ENCODE data around the gene FARS2. TPM values are rescaled to one million over a fixed set of nuclear protein-coding genes. Genes with fewer than 3 reads are reported as not detected.

FARS2 gene
- total RNA-seq, 1 donor from 2014 or later = 10.0 TPM

GRCh38 chr6:5316951-5317350 lies 55.6 kb downstream of the FARS2 start:
- ATAC-seq (no peak), DNase-seq (ENCODE audit: low spot score) (no peak)

- ATAC-seq (no peak), DNase-seq (ENCODE audit: low spot score) (no peak)
Observed at GRCh38 chr6:5318617-5319272, 57.4 kb downstream of the FARS2 start.

GRCh38 chr6:5323979-5324378 lies 62.7 kb downstream of the FARS2 start:
- ATAC-seq (no peak), DNase-seq (ENCODE audit: low spot score) (no peak)

- no peak for DNase-seq (ENCODE audit: low spot score)
- ATAC-seq = no peak
Observed at GRCh38 chr6:5325173-5325572, 63.9 kb downstream of the FARS2 start.

- no peak for ATAC-seq
- no peak for DNase-seq (ENCODE audit: low spot score)
Observed at GRCh38 chr6:5326022-5326641, 64.8 kb downstream of the FARS2 start.

- ATAC-seq = no peak
- DNase-seq (ENCODE audit: low spot score) = no peak
Observed at GRCh38 chr6:5328800-5329199, 67.5 kb downstream of the FARS2 start.

GRCh38 chr6:5331845-5332442 lies 70.6 kb downstream of the FARS2 start:
- ATAC-seq = no peak
- no peak for DNase-seq (ENCODE audit: low spot score)

- ATAC-seq = peak; percentile 18
- no peak for DNase-seq (ENCODE audit: low spot score)
Observed at GRCh38 chr6:5333658-5334057, 72.3 kb downstream of the FARS2 start.

GRCh38 chr6:5334341-5334740 lies 73.0 kb downstream of the FARS2 start:
- ATAC-seq (no peak), DNase-seq (ENCODE audit: low spot score) (no peak)

- DNase-seq (ENCODE audit: low spot score) (no peak), ATAC-seq (no peak)
Observed at GRCh38 chr6:5335020-5335419, 73.7 kb downstream of the FARS2 start.

GRCh38 chr6:5337573-5337972 lies 76.3 kb downstream of the FARS2 start:
- ATAC-seq = no peak
- no peak for DNase-seq (ENCODE audit: low spot score)

GRCh38 chr6:5338177-5338960 lies 77.1 kb downstream of the FARS2 start:
- ATAC-seq = no peak

GRCh38 chr6:5339786-5340185 lies 78.5 kb downstream of the FARS2 start:
- ATAC-seq = no peak
- DNase-seq (ENCODE audit: low spot score) = no peak

More at GRCh38 chr6:5338177-5338960, 77.1 kb downstream of the FARS2 start:
- no peak for DNase-seq (ENCODE audit: low spot score)

GRCh38 chr6:5341845-5342244 lies 80.5 kb downstream of the FARS2 start:
- ATAC-seq (no peak), DNase-seq (ENCODE audit: low spot score) (no peak)

- no peak for ATAC-seq
- no peak for DNase-seq (ENCODE audit: low spot score)
Observed at GRCh38 chr6:5343998-5344397, 82.7 kb downstream of the FARS2 start.

- ATAC-seq (no peak), DNase-seq (ENCODE audit: low spot score) (no peak)
Observed at GRCh38 chr6:5345324-5345723, 84.0 kb downstream of the FARS2 start.

GRCh38 chr6:5351552-5352210 lies 90.4 kb downstream of the FARS2 start:
- ATAC-seq (no peak), DNase-seq (ENCODE audit: low spot score) (no peak)

- no peak for ATAC-seq
- no peak for DNase-seq (ENCODE audit: low spot score)
Observed at GRCh38 chr6:5353971-5354370, 92.7 kb downstream of the FARS2 start.

GRCh38 chr6:5357486-5357885 lies 96.2 kb downstream of the FARS2 start:
- ATAC-seq (no peak), DNase-seq (ENCODE audit: low spot score) (no peak)

GRCh38 chr6:5359417-5359816 lies 98.1 kb downstream of the FARS2 start:
- DNase-seq (ENCODE audit: low spot score) (no peak), ATAC-seq (no peak)

- no peak for ATAC-seq
- DNase-seq (ENCODE audit: low spot score) = no peak
Observed at GRCh38 chr6:5361396-5361795, 100.1 kb downstream of the FARS2 start.

Measured in left lobe of liver (tissue), 2 donors.